ENCODE results near the gene OR5B2.

GRCh38 chr11:58433638-58434203 lies 5.8 kb upstream of the OR5B2 start:
- TF ChIP-seq, protein P1, sequence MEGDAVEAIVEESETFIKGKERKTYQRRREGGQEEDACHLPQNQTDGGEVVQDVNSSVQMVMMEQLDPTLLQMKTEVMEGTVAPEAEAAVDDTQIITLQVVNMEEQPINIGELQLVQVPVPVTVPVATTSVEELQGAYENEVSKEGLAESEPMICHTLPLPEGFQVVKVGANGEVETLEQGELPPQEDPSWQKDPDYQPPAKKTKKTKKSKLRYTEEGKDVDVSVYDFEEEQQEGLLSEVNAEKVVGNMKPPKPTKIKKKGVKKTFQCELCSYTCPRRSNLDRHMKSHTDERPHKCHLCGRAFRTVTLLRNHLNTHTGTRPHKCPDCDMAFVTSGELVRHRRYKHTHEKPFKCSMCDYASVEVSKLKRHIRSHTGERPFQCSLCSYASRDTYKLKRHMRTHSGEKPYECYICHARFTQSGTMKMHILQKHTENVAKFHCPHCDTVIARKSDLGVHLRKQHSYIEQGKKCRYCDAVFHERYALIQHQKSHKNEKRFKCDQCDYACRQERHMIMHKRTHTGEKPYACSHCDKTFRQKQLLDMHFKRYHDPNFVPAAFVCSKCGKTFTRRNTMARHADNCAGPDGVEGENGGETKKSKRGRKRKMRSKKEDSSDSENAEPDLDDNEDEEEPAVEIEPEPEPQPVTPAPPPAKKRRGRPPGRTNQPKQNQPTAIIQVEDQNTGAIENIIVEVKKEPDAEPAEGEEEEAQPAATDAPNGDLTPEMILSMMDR (conservative IDR thresholded peaks at IDR 0.05; ENCODE audit: low read depth, low read length) = no peak
- TF ChIP-seq EZH2 (IDR thresholded peaks at IDR 0.05; ENCODE audit: low read length, unreplicated experiment) (no peak), EZH2phosphoT487 (IDR thresholded peaks at IDR 0.05; ENCODE audit: borderline replicate concordance, low read length) (no peak)
